Measurements from ENCODE around the gene CNTD1.

CNTD1 gene

DNA sequence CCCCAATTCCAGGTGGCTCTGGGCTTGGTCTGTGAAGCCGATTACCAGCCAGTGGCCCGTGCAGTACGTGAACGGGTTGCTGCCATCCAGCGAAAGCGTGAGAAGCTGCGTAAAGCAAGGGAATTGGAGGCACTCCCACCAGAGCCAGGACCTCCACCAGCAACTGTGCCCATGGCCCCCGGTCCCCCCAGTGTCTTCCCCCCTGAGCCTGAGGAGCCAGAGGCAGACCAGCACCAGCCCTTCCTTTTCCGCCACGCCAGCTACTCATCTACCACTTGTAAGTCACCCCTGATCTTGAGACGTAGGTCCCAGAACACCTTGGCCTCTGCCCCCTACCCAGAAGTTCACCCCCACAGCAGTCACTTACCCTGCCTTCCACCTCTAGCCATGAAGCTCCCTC, 11.4 kb upstream of the CNTD1 start:
- H3K27ac ChIP-seq (ENCODE audit: insufficient read depth, low read length, poor library complexity, severe bottlenecking) = no peak overlapping the region
- peaks cover 11% of the 10 kb centered on the region for H3K4me1 ChIP-seq (ENCODE audit: control insufficient read depth, insufficient read depth, low read length, poor library complexity, severe bottlenecking)
- H3K27me3 ChIP-seq (replicated peaks; ENCODE audit: control insufficient read depth, insufficient read depth, low read length, poor library complexity, severe bottlenecking) = peaks cover 35% of the 10 kb centered on the region
- H3K36me3 ChIP-seq (ENCODE audit: control insufficient read depth, insufficient read depth, low read length) = no peaks in the 10 kb centered on the region
- H3K4me3 ChIP-seq (ENCODE audit: insufficient read depth, low read depth, low read length, poor library complexity, severe bottlenecking) = no peak overlapping the region
- no peak for DNase-seq
- H3K9me3 ChIP-seq (ENCODE audit: control insufficient read depth, low read length) = no peaks in the 10 kb centered on the region

DNA sequence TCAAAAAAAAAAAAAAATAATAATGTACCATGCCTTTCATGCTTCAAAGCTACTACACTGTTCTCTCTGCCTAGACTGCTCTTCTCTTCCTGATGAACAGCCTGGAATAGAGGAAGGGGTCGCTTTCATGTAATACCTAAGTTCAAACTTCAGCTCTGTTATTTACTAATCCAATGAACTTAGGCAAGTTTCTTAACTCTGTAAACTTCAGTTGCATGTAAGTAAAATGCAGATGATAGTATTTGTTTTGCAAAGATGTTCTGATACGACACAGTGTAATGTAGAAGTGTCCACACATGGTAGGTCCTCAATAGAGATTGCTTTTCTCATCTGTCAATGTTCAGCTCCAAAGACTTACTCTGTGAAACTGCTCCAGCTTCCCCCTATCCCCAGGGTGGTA, 6.7 kb upstream of the CNTD1 start:
- Histone ChIP-seq H3K4me1 (ENCODE audit: control insufficient read depth, insufficient read depth, low read length, poor library complexity, severe bottlenecking) (no peaks in the 10 kb centered on the region), H3K27ac (ENCODE audit: insufficient read depth, low read length, poor library complexity, severe bottlenecking) (no peak overlapping the region), H3K4me3 (ENCODE audit: insufficient read depth, low read depth, low read length, poor library complexity, severe bottlenecking) (no peak overlapping the region), H3K27me3 (replicated peaks; ENCODE audit: control insufficient read depth, insufficient read depth, low read length, poor library complexity, severe bottlenecking) (no peaks in the 10 kb centered on the region), H3K36me3 (ENCODE audit: control insufficient read depth, insufficient read depth, low read length) (no peaks in the 10 kb centered on the region), H3K9me3 (ENCODE audit: control insufficient read depth, low read length) (no peaks in the 10 kb centered on the region)
- no peak for DNase-seq

DNA sequence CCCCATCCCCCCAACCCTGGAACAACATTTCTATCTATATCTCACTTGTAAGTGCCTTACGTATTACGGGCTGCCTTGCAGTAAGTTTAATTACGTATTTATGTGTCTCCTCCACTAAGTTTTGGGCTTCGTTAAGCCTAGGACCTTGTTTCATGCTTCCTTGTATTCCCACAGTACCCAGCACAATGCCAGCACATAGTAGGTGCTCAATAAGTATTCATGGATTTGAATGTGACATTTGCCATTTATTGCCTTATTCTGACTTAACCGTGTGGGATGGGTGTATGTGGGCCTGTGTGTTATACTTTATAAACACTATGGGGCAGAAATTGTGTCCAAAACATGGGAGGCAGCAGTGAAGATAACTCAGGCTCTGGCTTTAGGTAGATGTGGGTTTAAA, 6.1 kb upstream of the CNTD1 start:
- Histone ChIP-seq H3K27me3 (replicated peaks; ENCODE audit: control insufficient read depth, insufficient read depth, low read length, poor library complexity, severe bottlenecking) (no peaks in the 10 kb centered on the region), H3K36me3 (ENCODE audit: control insufficient read depth, insufficient read depth, low read length) (no peaks in the 10 kb centered on the region), H3K27ac (ENCODE audit: insufficient read depth, low read length, poor library complexity, severe bottlenecking) (no peak overlapping the region), H3K4me1 (ENCODE audit: control insufficient read depth, insufficient read depth, low read length, poor library complexity, severe bottlenecking) (peaks cover 5% of the 10 kb centered on the region), H3K9me3 (ENCODE audit: control insufficient read depth, low read length) (no peaks in the 10 kb centered on the region), H3K4me3 (ENCODE audit: insufficient read depth, low read depth, low read length, poor library complexity, severe bottlenecking) (no peak overlapping the region)
- DNase-seq = no peak

DNA sequence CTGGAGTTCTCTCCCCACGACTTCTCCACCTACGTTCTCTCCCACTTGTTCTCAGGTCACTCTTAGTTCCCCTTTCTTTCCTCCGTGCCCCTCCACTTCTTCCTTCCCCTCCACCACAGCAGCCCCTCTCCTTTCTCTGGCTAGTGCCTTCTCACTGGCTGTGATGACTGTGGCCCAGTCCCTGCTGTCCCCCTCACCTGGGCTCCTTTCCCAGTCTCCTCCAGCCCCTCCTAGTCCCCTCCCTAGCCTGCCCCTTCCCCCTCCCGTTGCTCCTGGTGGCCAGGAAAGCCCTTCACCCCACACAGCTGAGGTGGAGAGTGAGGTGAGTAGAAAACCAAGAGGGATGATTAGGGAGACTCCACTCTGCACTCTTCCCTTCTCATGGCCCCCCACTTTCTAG, 3.6 kb upstream of the CNTD1 start:
- Histone ChIP-seq H3K27me3 (replicated peaks; ENCODE audit: control insufficient read depth, insufficient read depth, low read length, poor library complexity, severe bottlenecking) (no peaks in the 10 kb centered on the region), H3K36me3 (ENCODE audit: control insufficient read depth, insufficient read depth, low read length) (no peaks in the 10 kb centered on the region), H3K4me3 (ENCODE audit: insufficient read depth, low read depth, low read length, poor library complexity, severe bottlenecking) (no peak overlapping the region), H3K4me1 (ENCODE audit: control insufficient read depth, insufficient read depth, low read length, poor library complexity, severe bottlenecking) (peaks cover 15% of the 10 kb centered on the region), H3K27ac (ENCODE audit: insufficient read depth, low read length, poor library complexity, severe bottlenecking) (no peak overlapping the region), H3K9me3 (ENCODE audit: control insufficient read depth, low read length) (no peaks in the 10 kb centered on the region)
- DNase-seq = no peak

DNA sequence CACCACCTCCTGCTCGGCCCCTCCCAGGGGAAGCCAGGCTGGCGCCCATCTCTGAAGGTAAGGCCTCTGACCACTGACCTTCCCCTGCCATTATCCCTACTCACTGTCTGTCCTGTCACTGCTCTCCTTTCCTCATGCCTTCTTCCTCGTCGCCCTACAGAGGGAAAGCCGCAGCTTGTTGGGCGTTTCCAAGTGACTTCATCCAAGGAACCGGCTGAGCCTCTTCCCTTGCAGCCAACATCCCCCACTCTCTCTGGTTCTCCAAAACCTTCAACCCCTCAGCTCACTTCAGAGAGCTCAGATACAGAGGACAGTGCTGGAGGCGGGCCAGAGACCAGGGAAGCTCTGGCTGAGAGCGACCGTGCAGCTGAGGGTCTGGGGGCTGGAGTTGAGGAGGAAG, 3.2 kb upstream of the CNTD1 start:
- H3K27me3 ChIP-seq (replicated peaks; ENCODE audit: control insufficient read depth, insufficient read depth, low read length, poor library complexity, severe bottlenecking) = no peaks in the 10 kb centered on the region
- no peaks in the 10 kb centered on the region for H3K9me3 ChIP-seq (ENCODE audit: control insufficient read depth, low read length)
- H3K4me3 ChIP-seq (ENCODE audit: insufficient read depth, low read depth, low read length, poor library complexity, severe bottlenecking) = no peak overlapping the region
- no peaks in the 10 kb centered on the region for H3K36me3 ChIP-seq (ENCODE audit: control insufficient read depth, insufficient read depth, low read length)
- peaks cover 15% of the 10 kb centered on the region for H3K4me1 ChIP-seq (ENCODE audit: control insufficient read depth, insufficient read depth, low read length, poor library complexity, severe bottlenecking)
- H3K27ac ChIP-seq (ENCODE audit: insufficient read depth, low read length, poor library complexity, severe bottlenecking) = no peak overlapping the region
- no peak for DNase-seq

DNA sequence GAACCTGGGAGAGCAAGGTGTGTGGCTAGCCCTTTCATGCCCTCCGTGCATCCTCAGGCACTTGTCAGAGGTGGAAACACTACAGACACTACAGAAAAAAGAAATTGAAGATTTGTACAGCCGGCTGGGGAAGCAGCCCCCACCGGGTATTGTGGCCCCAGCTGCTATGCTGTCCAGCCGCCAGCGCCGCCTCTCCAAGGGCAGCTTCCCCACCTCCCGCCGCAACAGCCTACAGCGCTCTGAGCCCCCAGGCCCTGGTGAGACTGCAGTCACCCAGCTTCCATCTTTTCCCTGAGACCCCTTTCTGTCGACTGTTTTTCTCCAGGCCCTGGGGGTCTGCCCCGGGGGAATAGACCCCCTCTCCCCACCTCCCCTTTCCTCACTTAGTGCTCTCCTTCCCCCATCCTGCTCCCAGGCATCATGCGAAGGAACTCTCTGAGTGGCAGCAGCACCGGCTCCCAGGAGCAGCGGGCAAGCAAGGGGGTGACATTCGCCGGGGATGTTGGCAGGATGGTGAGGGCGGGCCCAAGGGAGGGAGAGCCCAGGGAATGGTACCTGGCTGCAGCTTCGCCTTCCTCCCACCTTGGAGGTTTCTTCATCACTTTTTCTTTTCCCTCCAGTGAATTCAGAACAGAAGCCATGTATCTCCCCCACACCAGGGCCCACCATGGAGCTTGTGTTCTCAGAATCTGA, 2.4 kb upstream of the CNTD1 start:
- no peak overlapping the region for H3K4me3 ChIP-seq (ENCODE audit: insufficient read depth, low read depth, low read length, poor library complexity, severe bottlenecking)
- H3K9me3 ChIP-seq (ENCODE audit: control insufficient read depth, low read length) = no peaks in the 10 kb centered on the region
- no peak overlapping the region for H3K27ac ChIP-seq (ENCODE audit: insufficient read depth, low read length, poor library complexity, severe bottlenecking)
- DNase-seq = no peak
- no peaks in the 10 kb centered on the region for H3K36me3 ChIP-seq (ENCODE audit: control insufficient read depth, insufficient read depth, low read length)
- H3K4me1 ChIP-seq (ENCODE audit: control insufficient read depth, insufficient read depth, low read length, poor library complexity, severe bottlenecking) = peaks cover 15% of the 10 kb centered on the region
- no peaks in the 10 kb centered on the region for H3K27me3 ChIP-seq (replicated peaks; ENCODE audit: control insufficient read depth, insufficient read depth, low read length, poor library complexity, severe bottlenecking)

DNA sequence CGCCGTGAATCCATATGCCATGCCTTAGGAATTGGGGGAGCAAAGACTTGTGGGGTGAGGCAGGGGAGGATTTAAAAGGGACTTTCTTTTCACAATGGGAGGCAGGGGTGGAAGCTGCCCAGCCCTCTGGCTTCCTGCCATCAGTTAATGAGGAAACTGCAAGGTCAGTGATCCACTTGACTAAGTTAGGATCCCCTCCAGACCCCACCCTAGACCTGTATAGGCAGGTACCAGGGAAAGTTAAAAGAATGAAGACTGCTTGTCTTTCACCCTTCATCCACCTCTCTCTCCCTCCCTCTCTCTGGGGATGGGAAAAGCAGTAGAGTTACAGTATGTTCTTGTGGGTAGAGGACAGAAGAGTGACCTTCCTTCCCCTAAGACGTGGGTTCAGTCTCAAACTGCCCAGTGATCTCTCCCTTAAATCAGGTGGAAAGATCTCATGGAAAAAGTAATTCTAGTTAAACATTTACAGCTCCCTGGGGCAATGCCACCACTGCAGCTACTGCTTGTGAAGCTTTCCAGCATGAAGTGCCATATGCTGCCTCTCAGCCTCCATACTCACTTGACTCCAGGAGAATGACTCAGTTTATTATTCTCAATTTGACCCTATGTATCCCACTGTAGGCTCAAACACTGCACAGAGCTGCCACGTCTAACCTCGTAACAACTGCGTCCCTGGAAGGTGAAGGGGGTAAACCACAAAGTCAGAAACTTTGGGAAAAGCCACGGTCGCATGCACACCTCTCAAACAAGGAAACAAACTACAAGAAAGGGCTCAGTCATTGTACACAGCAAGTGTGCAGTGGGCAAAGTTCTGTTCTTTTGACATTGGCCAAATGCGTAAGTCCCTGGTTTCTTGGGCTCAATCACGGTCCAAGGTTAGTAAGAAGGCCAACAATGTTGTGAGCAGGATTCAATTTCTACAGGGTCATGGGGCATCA, 1.3 kb upstream of the CNTD1 start:
- Histone ChIP-seq H3K27me3 (replicated peaks; ENCODE audit: control insufficient read depth, insufficient read depth, low read length, poor library complexity, severe bottlenecking) (no peaks in the 10 kb centered on the region), H3K36me3 (ENCODE audit: control insufficient read depth, insufficient read depth, low read length) (no peaks in the 10 kb centered on the region), H3K4me3 (ENCODE audit: insufficient read depth, low read depth, low read length, poor library complexity, severe bottlenecking) (peak overlapping the region; percentile 90), H3K4me1 (ENCODE audit: control insufficient read depth, insufficient read depth, low read length, poor library complexity, severe bottlenecking) (peaks cover 15% of the 10 kb centered on the region), H3K9me3 (ENCODE audit: control insufficient read depth, low read length) (no peaks in the 10 kb centered on the region), H3K27ac (ENCODE audit: insufficient read depth, low read length, poor library complexity, severe bottlenecking) (no peak overlapping the region)
- DNase-seq = no peak

DNA sequence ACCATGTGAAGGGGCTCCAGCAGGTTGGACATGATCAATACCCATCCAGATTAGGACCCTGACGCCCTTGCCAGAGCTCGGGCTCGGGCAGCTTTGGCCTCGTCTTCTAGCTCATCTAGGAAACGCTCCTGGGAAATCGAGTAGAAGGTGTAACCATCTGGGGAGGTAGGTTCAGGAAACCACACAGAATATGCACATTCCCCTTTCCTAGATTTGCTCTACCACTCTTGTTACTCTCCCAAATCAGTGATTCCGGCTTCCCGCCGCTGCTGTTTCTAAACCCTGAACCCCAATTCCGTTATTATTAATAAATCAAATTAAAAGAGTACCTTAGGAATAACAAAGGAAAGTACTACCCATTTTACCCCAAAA, 664 bp upstream of the CNTD1 start:
- DNase-seq = no peak

DNA sequence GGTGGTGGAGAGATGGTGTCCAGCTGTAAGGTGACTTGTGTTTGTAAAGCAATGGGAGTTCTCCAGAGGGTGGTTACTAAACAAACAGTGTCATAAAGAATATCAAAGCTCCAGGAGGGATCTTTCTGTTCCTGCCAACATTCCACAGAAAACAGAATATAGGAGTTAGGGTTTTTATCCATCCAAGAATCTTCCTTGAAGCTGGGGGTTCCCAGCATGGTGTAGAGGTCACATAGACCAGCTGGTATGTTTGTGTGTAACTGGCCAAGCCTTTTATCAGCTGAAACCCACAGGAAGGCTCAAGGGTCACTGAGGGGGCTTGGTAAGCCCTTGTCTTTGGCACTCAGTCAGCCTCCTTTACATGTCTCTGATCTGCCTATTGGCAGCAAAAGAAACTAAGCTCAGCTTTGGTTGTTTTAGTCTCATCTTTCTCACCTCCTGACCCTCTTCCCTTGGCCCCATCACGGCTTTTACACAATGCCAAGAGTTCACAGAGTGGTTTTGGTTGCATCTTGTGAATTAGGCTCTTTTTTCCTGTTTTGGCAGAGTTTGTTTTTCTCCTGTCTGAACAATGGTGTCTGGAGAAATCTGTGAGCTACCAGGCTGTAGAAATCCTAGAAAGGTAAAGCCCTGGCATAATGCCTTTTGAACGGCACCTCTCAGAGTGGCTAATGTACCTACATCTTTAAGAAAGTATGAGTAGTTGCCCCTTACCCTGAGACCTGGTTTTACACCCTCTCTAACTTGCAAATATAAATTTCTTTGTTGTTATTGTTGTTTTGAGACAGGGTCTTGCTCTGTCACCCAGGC, 4.6 kb downstream of the CNTD1 start:
- peaks cover 4% of the 10 kb centered on the region for H3K4me1 ChIP-seq (ENCODE audit: control insufficient read depth, insufficient read depth, low read length, poor library complexity, severe bottlenecking)

More for the DNA sequence above, 664 bp upstream of the CNTD1 start:
- Histone ChIP-seq H3K4me1 (ENCODE audit: control insufficient read depth, insufficient read depth, low read length, poor library complexity, severe bottlenecking) (peaks cover 15% of the 10 kb centered on the region), H3K9me3 (ENCODE audit: control insufficient read depth, low read length) (no peaks in the 10 kb centered on the region), H3K36me3 (ENCODE audit: control insufficient read depth, insufficient read depth, low read length) (no peaks in the 10 kb centered on the region), H3K4me3 (ENCODE audit: insufficient read depth, low read depth, low read length, poor library complexity, severe bottlenecking) (peak overlapping the region; percentile 90), H3K27ac (ENCODE audit: insufficient read depth, low read length, poor library complexity, severe bottlenecking) (peak overlapping the region; percentile 47), H3K27me3 (replicated peaks; ENCODE audit: control insufficient read depth, insufficient read depth, low read length, poor library complexity, severe bottlenecking) (no peaks in the 10 kb centered on the region)

More for the DNA sequence above, 4.6 kb downstream of the CNTD1 start:
- H3K27ac ChIP-seq (ENCODE audit: insufficient read depth, low read length, poor library complexity, severe bottlenecking) = no peak overlapping the region
- H3K27me3 ChIP-seq (replicated peaks; ENCODE audit: control insufficient read depth, insufficient read depth, low read length, poor library complexity, severe bottlenecking) = no peaks in the 10 kb centered on the region
- no peaks in the 10 kb centered on the region for H3K9me3 ChIP-seq (ENCODE audit: control insufficient read depth, low read length)
- no peak overlapping the region for H3K4me3 ChIP-seq (ENCODE audit: insufficient read depth, low read depth, low read length, poor library complexity, severe bottlenecking)
- no peaks in the 10 kb centered on the region for H3K36me3 ChIP-seq (ENCODE audit: control insufficient read depth, insufficient read depth, low read length)
- DNase-seq = no peak

All from effector memory CD4-positive, alpha-beta T cell (primary cell).